Uterus (tissue), 2 donors: Measurements from ENCODE around the gene KREMEN1.

ENCODE experiments used
- CTCF ChIP-seq, 4 experiments: fragments of 200-600 bp in 2 of 4; fragments of 450-650 bp in 2 of 4; sonication (generic) in 2 of 4; IDR thresholded peaks; one replicate each; pipeline ENCODE4 v1.5.1; 2016 to 2019; ENCODE audit warnings: antibody characterized with exemption in 4 of 4, mild to moderate bottlenecking in 2 of 4, moderate library complexity in 1 of 4
- POLR2A ChIP-seq, 2 donors: fragments of 450-650 bp; IDR thresholded peaks; one replicate each; pipeline ENCODE4 v1.6.1; 2016; ENCODE audit warnings: antibody characterized with exemption in 2 of 2, mild to moderate bottlenecking in 1 of 2, moderate library complexity in 1 of 2

- TF ChIP-seq CTCF (IDR thresholded peaks at IDR 0.05) (no peak), POLR2A (IDR thresholded peaks at IDR 0.05) (no peak)
Measured at GRCh38 chr22:29082826-29083545, 10.2 kb downstream of the KREMEN1 start.
